Epidermal melanocyte (primary cell): ENCODE results near the gene TCEA3.

Source experiments
- DNase-seq: peaks from one replicate; pipeline ENCODE4 v3.0.0; 2011; ENCODE audit warnings: low spot score; ENCODE audit not compliant: insufficient read length

The TCEA3 gene

GRCh38 chr1:23421753-23422240 lies 2.8 kb downstream of the TCEA3 start:
- DNase-seq: peak; percentile 57

- DNase-seq: no peak
Observed at GRCh38 chr1:23421343-23421742, 3.2 kb downstream of the TCEA3 start.

DNA sequence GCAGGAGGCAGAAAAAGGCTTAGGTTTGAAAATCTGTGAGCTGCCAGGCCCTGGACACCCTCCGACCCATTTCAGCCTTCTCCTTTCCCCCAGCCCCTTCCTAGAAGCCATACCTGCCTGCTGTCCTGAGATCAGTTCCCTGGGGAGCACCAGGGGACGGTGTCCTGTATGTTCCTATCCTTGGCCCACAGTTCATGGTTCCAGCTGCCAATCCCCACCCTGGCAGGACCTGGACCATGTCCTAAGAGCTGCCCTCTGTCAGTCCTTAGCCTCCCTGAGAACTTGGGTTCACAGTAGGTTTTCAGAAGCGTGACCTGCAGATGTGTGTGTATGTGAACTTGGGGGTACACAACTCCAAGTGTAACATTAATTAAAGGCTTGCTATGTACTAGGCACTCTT lies 3.8 kb downstream of the TCEA3 start:
- DNase-seq: no peak

DNA sequence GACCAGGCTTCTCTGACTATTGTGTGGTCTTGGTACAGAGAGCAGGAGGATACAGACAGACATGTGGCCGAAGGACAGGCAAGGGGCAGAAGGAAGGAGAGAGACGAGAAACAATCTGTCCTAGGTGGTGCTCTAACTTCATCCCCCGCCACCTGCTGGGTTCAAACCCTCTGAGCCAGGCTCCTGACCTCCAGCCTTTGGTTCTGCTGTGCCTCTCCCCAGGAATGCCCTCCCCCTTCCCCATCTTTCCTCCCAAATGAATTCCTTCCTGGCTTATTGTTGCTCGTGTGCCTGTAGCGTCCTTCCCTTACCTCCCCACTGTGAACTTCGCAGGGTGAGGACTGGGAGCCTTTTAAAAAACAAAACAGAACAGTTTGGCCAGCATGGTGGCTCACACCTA lies 5.4 kb downstream of the TCEA3 start:
- no peak for DNase-seq

GRCh38 chr1:23417570-23417969 lies 7.0 kb downstream of the TCEA3 start:
- DNase-seq: no peak

DNA sequence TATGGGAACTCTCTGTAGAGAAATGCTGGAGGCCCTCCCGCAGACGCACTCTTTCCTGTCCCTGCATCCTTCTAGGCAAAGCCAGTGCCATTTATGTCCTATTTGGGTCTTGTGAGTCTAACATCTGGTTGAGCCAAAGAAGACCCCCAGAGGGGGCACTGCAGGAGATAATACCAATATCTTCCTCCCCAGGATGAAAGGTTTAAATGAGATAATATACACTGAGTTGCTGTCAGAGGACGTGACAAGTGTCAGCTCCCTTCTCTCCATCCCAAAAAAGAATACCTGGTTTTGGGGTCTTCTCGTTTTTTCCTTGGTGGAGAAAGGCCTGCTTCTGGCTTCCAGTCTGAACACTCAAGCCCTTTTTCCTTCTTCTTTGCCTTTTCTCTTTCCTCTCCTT lies 7.6 kb downstream of the TCEA3 start:
- no peak for DNase-seq

DNA sequence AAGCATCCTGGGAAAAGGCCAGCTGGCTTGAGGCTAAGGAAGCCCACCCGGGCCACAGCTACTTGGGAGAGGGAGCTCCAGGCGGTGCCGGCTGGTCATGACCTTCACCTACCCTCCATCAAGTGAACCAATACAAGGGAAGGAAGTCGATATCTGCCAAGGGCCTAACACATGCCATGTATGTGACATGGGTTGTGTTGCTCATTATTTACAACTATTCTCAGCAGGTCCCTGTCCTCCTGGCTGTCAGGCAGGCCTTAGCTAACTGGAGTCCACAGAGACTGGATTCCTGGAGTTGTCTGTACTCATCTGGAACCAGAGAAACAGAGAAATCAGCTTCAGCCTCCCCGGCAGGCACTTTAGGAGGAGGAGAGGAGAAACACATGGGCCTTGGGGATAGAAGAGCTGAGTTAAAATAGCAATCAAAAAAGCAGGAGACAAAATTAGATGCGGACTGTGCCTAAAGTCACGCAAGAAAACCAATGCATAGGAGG lies 15.7 kb downstream of the TCEA3 start:
- DNase-seq: no peak

- DNase-seq: no peak
Observed at GRCh38 chr1:23407016-23407630, 17.4 kb downstream of the TCEA3 start.

- no peak for DNase-seq
Observed at GRCh38 chr1:23405946-23406345, 18.6 kb downstream of the TCEA3 start.

DNA sequence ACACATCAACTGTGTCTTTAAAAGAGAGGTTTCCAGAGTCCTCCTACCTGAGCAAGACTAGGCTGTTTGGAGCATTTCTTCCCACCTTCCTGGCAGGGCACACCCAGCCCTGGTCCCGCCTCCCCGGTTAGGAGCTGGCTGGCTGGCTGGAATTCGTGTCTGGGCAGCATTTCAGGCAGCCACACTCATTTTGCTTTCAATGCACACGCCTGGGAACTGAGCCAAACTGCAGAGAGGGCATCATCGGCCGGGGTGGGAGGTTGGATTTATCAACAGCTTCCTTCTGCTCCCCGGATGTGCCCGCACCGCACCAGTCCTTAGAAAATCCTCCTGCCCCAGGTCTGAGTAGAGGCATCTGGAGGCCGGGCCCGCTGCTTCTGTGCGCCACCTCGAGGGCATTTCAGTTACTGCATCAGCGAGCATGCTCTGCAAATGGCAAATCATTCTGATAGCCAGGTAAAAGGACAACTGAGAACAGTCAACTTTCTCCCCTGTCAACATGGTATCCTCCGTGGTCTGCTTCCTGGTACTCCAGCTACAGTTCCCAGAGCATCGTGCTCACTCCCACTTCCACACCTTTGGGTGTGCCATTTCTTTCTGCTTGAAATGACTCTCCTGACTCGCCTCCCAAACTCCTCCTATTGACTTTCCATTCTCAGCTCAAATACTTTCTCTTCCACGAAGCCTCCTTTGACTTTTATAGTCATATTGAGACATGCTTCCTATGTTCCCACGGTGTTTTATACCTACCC lies 20.6 kb downstream of the TCEA3 start:
- DNase-seq: peak; percentile 95

DNA sequence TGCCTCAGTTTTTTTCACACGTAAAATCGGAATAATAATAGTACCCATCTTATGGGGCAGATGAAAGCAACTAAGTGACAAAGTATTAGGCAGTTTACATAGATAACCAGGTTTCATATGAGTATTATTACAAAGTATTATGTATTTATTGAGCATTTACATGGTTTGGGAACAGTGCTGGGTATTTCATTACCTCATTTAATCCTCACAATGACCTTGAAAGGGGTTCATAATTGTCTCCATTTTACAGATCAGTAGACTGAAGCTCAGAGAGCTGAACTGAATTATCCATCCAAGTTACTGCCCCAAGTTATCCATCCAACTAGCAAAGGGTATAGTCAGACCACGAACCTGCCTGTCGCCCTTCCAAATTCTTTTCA lies 21.2 kb downstream of the TCEA3 start:
- no peak for DNase-seq

DNA sequence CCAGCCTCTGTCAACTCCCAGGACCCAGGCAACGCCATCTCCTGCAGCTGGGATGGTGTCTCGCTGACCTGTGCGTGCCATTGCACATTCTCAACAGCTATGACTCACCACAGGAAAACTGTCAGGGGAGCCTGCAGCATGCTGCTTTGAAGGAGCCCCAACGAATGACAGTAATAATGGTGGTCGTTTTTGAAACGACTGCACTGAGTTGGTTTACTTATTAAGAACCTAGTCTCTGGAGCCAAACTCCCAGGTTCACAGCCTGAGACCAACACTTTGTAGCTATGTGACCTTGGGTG lies 21.6 kb downstream of the TCEA3 start:
- no peak for DNase-seq

- no peak for DNase-seq
Observed at GRCh38 chr1:23402286-23403037, 22.1 kb downstream of the TCEA3 start.

- DNase-seq: no peak
Observed at GRCh38 chr1:23401313-23401712, 23.2 kb downstream of the TCEA3 start.

DNA sequence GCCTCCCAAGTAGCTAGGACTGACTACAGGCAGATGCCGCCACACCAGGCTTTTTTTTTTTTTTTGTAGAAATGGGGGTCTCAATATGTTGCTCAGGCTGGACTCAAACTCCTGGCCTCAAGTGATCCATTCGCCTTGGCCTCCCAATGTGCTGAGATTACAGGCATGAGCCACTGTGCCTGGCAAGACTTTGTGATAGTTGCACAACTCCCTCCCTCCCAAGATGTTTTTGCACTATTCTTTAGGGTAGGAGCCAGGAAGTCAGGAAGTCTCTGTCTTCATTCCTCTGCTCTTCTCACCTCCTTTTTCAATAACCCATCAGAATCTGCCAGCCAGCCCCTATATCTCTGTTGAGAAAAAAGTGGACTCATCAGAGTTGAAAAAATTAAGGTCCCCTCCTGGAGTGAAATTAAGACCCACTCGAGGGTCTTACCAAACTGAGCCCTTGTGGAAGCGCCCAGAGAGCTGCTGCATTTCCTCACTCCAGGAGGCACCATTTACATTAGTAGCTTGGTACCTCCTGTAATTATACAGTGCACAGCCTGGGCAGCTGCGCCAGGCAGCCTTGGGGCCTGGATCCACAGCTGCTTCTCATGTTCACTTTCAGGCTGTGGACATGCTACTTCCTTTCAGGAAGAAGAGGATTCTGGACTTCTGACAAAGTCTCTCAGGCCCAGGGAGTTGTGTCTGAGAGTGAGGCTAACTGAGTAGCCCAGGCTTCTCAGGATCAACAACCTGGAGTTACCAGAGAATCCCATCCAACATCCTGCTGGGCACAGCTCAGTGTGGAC lies 24.0 kb downstream of the TCEA3 start:
- no peak for DNase-seq

DNA sequence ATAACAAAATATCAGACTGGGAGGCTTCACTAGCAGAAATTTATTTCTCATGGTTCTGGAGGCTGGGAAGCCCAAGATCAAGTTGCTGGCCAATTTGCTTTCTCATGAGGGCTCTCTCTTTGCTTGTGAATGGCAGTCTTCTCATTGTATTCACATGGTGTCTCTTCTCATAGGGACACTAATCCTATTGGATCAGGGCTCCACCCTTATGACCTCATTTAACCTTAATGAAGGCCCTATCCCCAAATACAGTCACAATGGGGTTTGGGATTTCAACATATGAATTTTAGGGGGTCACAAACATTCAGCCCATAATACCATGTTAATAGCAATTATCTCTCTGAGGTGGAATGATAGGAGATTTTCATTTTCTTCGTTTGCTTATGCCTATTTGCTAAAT lies 25.3 kb downstream of the TCEA3 start:
- no peak for DNase-seq

- DNase-seq: no peak
Observed at GRCh38 chr1:23397908-23398307, 26.6 kb downstream of the TCEA3 start.

GRCh38 chr1:23396380-23396779 lies 28.2 kb downstream of the TCEA3 start:
- DNase-seq: no peak

- DNase-seq: no peak
Observed at GRCh38 chr1:23395849-23396248, 28.7 kb downstream of the TCEA3 start.

GRCh38 chr1:23395154-23395724 lies 29.3 kb downstream of the TCEA3 start:
- DNase-seq: no peak

GRCh38 chr1:23394684-23395083 lies 29.9 kb downstream of the TCEA3 start:
- peak; percentile 58 for DNase-seq
